K562 (cell line): Measurements from ENCODE around the gene NGRN. TPM values are rescaled to one million over a fixed set of nuclear protein-coding genes. Genes with fewer than 3 reads are reported as not detected.

ENCODE experiments used
- ATAC-seq: fragments of 200-7000 bp; cut with Tn5 transposase; 3 replicates; pipeline ENCODE4 v1.9.1; 2020; ENCODE audit warnings: moderate library complexity
- Bru-seq: library from RNA; stranded (reverse); fragments of 400-500 nt; gene quantifications from one replicate; lab custom pipeline; 2021; lab: Mats Ljungman, UMichigan
- BruChase-seq, 2 experiments: library from RNA; stranded (reverse); fragments of 400-500 nt; gene quantifications; one replicate each; lab custom pipeline; 2021; lab: Mats Ljungman, UMichigan
- BruUV-seq: library from RNA; stranded (reverse); fragments of 400-500 nt; replicated peaks from 2 replicates; lab custom pipeline; 2021; lab: Mats Ljungman, UMichigan
- CTCF ChIA-PET: fragments of 300-600 bp; formaldehyde crosslinking; extraction: SDS; loops from one replicate; lab custom pipeline; 2021; ENCODE audit warnings: low intra/inter-chr PET ratio; lab: Yijun Ruan, JAX
- POLR2A ChIA-PET: fragments of 300-600, 350-650 bp; sonication (Branson Sonifier 250); formaldehyde crosslinking; extraction: SDS; loops from one replicate; lab custom pipeline; 2021; ENCODE audit warnings: antibody characterized with exemption, inconsistent platforms; lab: Yijun Ruan, JAX
- DNase-seq, 4 experiments: peaks; one replicate each; pipeline versions ENCODE4 v3.0.0 to v3.0.0-alpha.2; 2011 to 2018; ENCODE audit warnings: low spot score in 3 of 4, mixed read lengths in 3 of 4; ENCODE audit errors: extremely low read depth in 1 of 4
- FAIRE-seq: peaks from 2 replicates; lab custom pipeline; 2011; peaks lifted over from hg19 to GRCh38; lab: Jason Lieb, UNC
- H2AFZ ChIP-seq: 2 replicates; pipeline ENCODE4 v1.6.0; 2011; ENCODE audit warnings: low read depth, low read length, control low read depth, inconsistent platforms
- H3K27ac ChIP-seq: fragments of 200-600 bp; 3 replicates; pipeline ENCODE4 v1.8.0; 2011; ENCODE audit warnings: low read depth, mild to moderate bottlenecking, control low read depth, inconsistent platforms, low read length, moderate library complexity, mixed read lengths; ENCODE audit errors: extremely low read depth
- H3K27me3 ChIP-seq, 2 experiments: fragments of 300-600 bp in 1 of 2; 2 replicates in 1 of 2; 3 replicates in 1 of 2; pipeline versions ENCODE4 v1.6.0 to v1.8.0; 2011; ENCODE audit warnings: inconsistent platforms in 2 of 2, low read length in 2 of 2, mild to moderate bottlenecking in 1 of 2, mixed read lengths in 1 of 2, moderate library complexity in 1 of 2; ENCODE audit not compliant: control insufficient read depth in 2 of 2, insufficient read depth in 2 of 2
- H3K36me3 ChIP-seq: fragments of 300-600 bp; 3 replicates; pipeline ENCODE4 v1.8.0; 2011; ENCODE audit warnings: mild to moderate bottlenecking, low read length, inconsistent platforms; ENCODE audit not compliant: control insufficient read depth, insufficient read depth
- H3K4me1 ChIP-seq, 2 experiments: fragments of 200-600 bp in 1 of 2; replicated peaks in 1 of 2; 2 replicates in 1 of 2; 3 replicates in 1 of 2; pipeline versions ENCODE4 v1.5.1 to v1.8.0; 2011; ENCODE audit warnings: inconsistent platforms in 2 of 2, low read length in 2 of 2, mild to moderate bottlenecking in 1 of 2, mixed read lengths in 1 of 2, moderate library complexity in 1 of 2; ENCODE audit not compliant: control insufficient read depth in 2 of 2, insufficient read depth in 2 of 2
- H3K4me2 ChIP-seq: 2 replicates; pipeline ENCODE4 v1.6.1; 2011; ENCODE audit warnings: low read length, control low read depth, inconsistent platforms, mixed read lengths; ENCODE audit not compliant: insufficient read depth
- H3K4me3 ChIP-seq: fragments of 200-600 bp; sonication (generic), shearing (Covaris generic); 2 replicates; pipeline ENCODE4 v1.5.1; 2016; ENCODE audit warnings: control low read depth, inconsistent platforms
- H3K79me2 ChIP-seq: fragments of 200-600 bp; 3 replicates; pipeline ENCODE4 v1.8.0; 2011; ENCODE audit warnings: low read length, inconsistent platforms; ENCODE audit not compliant: control insufficient read depth, insufficient read depth
- H3K9ac ChIP-seq, 2 experiments: 2 replicates each; pipeline versions ENCODE4 v1.6.0 to v1.6.1; 2011; ENCODE audit warnings: low read depth in 2 of 2, low read length in 2 of 2, control low read depth in 1 of 2, inconsistent platforms in 1 of 2, mild to moderate bottlenecking in 1 of 2, mixed read lengths in 1 of 2; ENCODE audit not compliant: insufficient read depth in 1 of 2
- H3K9me1 ChIP-seq: one replicate; pipeline ENCODE4 v1.6.0; 2011; ENCODE audit warnings: inconsistent platforms, mild to moderate bottlenecking, low read length, moderate library complexity; ENCODE audit not compliant: control insufficient read depth, insufficient read depth
- H3K9me3 ChIP-seq: replicated peaks from 2 replicates; pipeline ENCODE4 v1.5.1; 2011; ENCODE audit warnings: low read depth, low read length, inconsistent platforms; ENCODE audit not compliant: control insufficient read depth, insufficient read depth
- H4K20me1 ChIP-seq: replicated peaks from 2 replicates; pipeline ENCODE4 v1.6.1; 2011; ENCODE audit warnings: low read length, inconsistent platforms, mixed read lengths; ENCODE audit not compliant: control insufficient read depth, insufficient read depth
- CBFB ChIP-seq: sonication (generic); formaldehyde crosslinking; IDR thresholded peaks from 2 replicates; pipeline ENCODE4 v1.4.0; 2020; ENCODE audit warnings: mild to moderate bottlenecking, missing genetic modification reagents
- CSDE1 ChIP-seq, 2 experiments: fragments of 450-650 bp; IDR thresholded peaks; 2 replicates each; pipeline ENCODE4 v1.6.1; 2016; ENCODE audit warnings: mild to moderate bottlenecking in 1 of 2
- FIP1L1 ChIP-seq: fragments of 200-400 bp; formaldehyde crosslinking; IDR thresholded peaks from 2 replicates; pipeline ENCODE4 v1.6.1; 2018; ENCODE audit warnings: mild to moderate bottlenecking, low read depth, low read length; ENCODE audit not compliant: poor library complexity, severe bottlenecking
- HDAC6 ChIP-seq: IDR thresholded peaks from 2 replicates; pipeline ENCODE4 v1.6.1; 2012; ENCODE audit warnings: low read depth, mild to moderate bottlenecking, control low read depth, inconsistent platforms, low read length, moderate library complexity
- HNRNPLL ChIP-seq: fragments of 200-400 bp; formaldehyde crosslinking; IDR thresholded peaks from 2 replicates; pipeline ENCODE4 v1.6.1; 2017; ENCODE audit warnings: low read length, low read depth, mild to moderate bottlenecking; ENCODE audit not compliant: poor library complexity, severe bottlenecking
- NEUROD1 ChIP-seq: fragments of 150-350 bp; IDR thresholded peaks from 2 replicates; pipeline ENCODE4 v1.6.1; 2014; ENCODE audit warnings: borderline replicate concordance, low read length, low read depth; ENCODE audit not compliant: partially characterized antibody
- TFAP4 ChIP-seq: sonication (generic); formaldehyde crosslinking; IDR thresholded peaks from 2 replicates; pipeline ENCODE4 v1.8.0; 2022; ENCODE audit warnings: missing genetic modification reagents, mild to moderate bottlenecking, moderate library complexity, borderline replicate concordance
- TRIM28 ChIP-seq: fragments of 450-650 bp; IDR thresholded peaks from 2 replicates; pipeline ENCODE4 v1.6.1; 2017
- U2AF1 ChIP-seq: fragments of 200-400 bp; formaldehyde crosslinking; optimal IDR thresholded peaks from 2 replicates; pipeline ENCODE3; 2017; ENCODE audit warnings: mild to moderate bottlenecking, low read depth, low read length, moderate library complexity
- ZNF146 ChIP-seq: IDR thresholded peaks from one replicate; pipeline ENCODE4 v1.6.1; 2018; ENCODE audit warnings: missing compliant biosample characterization; ENCODE audit not compliant: unreplicated experiment
- ZNF41 ChIP-seq: fragments of 250-450 bp; sonication (Bioruptor Pico); conservative IDR thresholded peaks from 2 replicates; pipeline ENCODE4 v1.4.0; 2020; ENCODE audit warnings: mild to moderate bottlenecking
- ZNF551 ChIP-seq: fragments of 250-450 bp; sonication (Bioruptor Pico); IDR thresholded peaks from 2 replicates; pipeline ENCODE4 v1.5.0; 2021; ENCODE audit warnings: mild to moderate bottlenecking, moderate library complexity
- WGBS: fragments of 100-300 bp; shearing (Covaris generic); methylation state at CpG from one replicate; pipeline ENCODE4 v1.1.6; 2016; ENCODE audit warnings: low coverage, mixed read lengths; ENCODE audit not compliant: insufficient coverage; ENCODE audit errors: missing lambda C conversion rate; 5-methylcytosine and 5-hydroxymethylcytosine counted together
- in situ Hi-C: fragments of 300-500 bp; cut with MboI; formaldehyde crosslinking; loops from 4 replicates; pipeline ENCODE4 v1.15.0; 2018; ENCODE audit warnings: inconsistent platforms, mixed read lengths
- intact Hi-C: fragments of 100-400 bp; cut with micrococcal nuclease; formaldehyde crosslinking; loops from 2 replicates; pipeline ENCODE4 v1.14.2; 2022
- long read RNA-seq, 3 experiments: library from polyadenylated mRNA in 2 of 3; library from RNA in 1 of 3; unstranded in 2 of 3; stranded (forward) in 1 of 3; transcript quantifications; one replicate each; pipeline ENCODE4 v2.0.0, GENCODE V29; 2019 to 2022
- polyA minus RNA-seq, 3 experiments: library from RNA; depleted of rRNA, polyadenylated mRNA; stranded (reverse); fragments of >200 nt; gene quantifications; 2 replicates each; pipeline ENCODE4 v1.2.3, GENCODE V29; 2011
- polyA plus RNA-seq, 8 experiments: library from polyadenylated mRNA; depleted of rRNA in 4 of 8; stranded (reverse) in 5 of 8; unstranded in 3 of 8; fragments of >200 nt; fragmentation: Nextera tagmentation in 2 of 8; fragmentation: Illumina TruSeq in 1 of 8; extraction: Ambion mirVana in 2 of 8; extraction: Trizol in 1 of 8; gene quantifications; 2 replicates each; pipeline versions ENCODE4 v1.2.1 to v1.2.3, GENCODE V29; 2011 to 2014; ENCODE audit warnings: inconsistent platforms in 1 of 8, missing spikeins in 1 of 8
- total RNA-seq, 7 experiments: library from RNA; depleted of rRNA in 6 of 7; stranded (reverse); fragments of >200 nt in 6 of 7; fragmentation: Illumina TruSeq in 2 of 7; extraction: Trizol in 2 of 7; gene quantifications; 2 replicates each; pipeline versions ENCODE4 v1.2.1 to v1.2.3, GENCODE V29; 2011 to 2021; ENCODE audit warnings: low replicate concordance in 1 of 7

The NGRN gene
- 23.0 and 24.9 TPM in 2 replicates for total RNA-seq (2011; cell fraction: chromatin; rRNA removed; ENCODE audit: low replicate concordance)
- 17.9 and 20.5 TPM in 2 replicates for total RNA-seq (2011; cell fraction: nucleolus; rRNA removed)
- total RNA-seq (2011; cell fraction: nucleoplasm; rRNA removed), result 24.8 and 26.5 TPM in 2 replicates
- total RNA-seq (2014; rRNA removed), result 69.5 and 73.4 TPM in 2 replicates
- 54.9 and 58.8 TPM in 2 replicates for total RNA-seq (2014; rRNA removed; fragmentation: Illumina TruSeq; extraction: Trizol)
- total RNA-seq (2015; rRNA removed; fragmentation: Illumina TruSeq; extraction: Trizol), result 60.0 and 61.5 TPM in 2 replicates
- total RNA-seq (2021), result 64.6 and 66.5 TPM in 2 replicates
- 57.5 and 62.8 TPM in 2 replicates for polyA plus RNA-seq (2011; rRNA removed)
- 45.8 and 48.7 TPM in 2 replicates for polyA plus RNA-seq (2011; cell fraction: cytosol; rRNA removed)
- polyA plus RNA-seq (2011; cell fraction: nucleus; rRNA removed), result 21.4 and 27.0 TPM in 2 replicates
- 49.2 and 50.7 TPM in 2 replicates for polyA plus RNA-seq (2012)
- 47.9 and 56.5 TPM in 2 replicates for polyA plus RNA-seq (2014; fragmentation: Illumina TruSeq; extraction: Trizol)
- polyA plus RNA-seq (2014; fragmentation: Nextera tagmentation; extraction: Ambion mirVana), result 10 to 100 TPM; 14.0 to 21.0 TPM
- polyA plus RNA-seq (2014; rRNA removed), result 64.5 and 70.3 TPM in 2 replicates
- polyA minus RNA-seq (2011; rRNA and poly(A)+ RNA removed), result 37.7 and 38.0 TPM in 2 replicates
- 18.5 and 20.3 TPM in 2 replicates for polyA minus RNA-seq (2011; cell fraction: cytosol; rRNA and poly(A)+ RNA removed)
- 8.5 and 11.4 TPM in 2 replicates for polyA minus RNA-seq (2011; cell fraction: nucleus; rRNA and poly(A)+ RNA removed)
- Bru-seq, nascent RNA, result percentile 74 among the genes with signal in this experiment
- BruChase-seq, experiment 1, labeled RNA remaining after a 2-hour chase, result percentile 76 among the genes with signal in this experiment
- BruChase-seq, experiment 2, labeled RNA remaining after a 6-hour chase, result percentile 78 among the genes with signal in this experiment
- long read RNA-seq, experiment 1, full-length matches to known transcripts, result 424 of 425 reads
- long read RNA-seq, experiment 1, partial matches to known transcripts, result 0 of 425 reads
- long read RNA-seq, experiment 1, other reads (novel, unspliced or antisense), result 1 of 425 reads
- long read RNA-seq, experiment 2, full-length matches to known transcripts, result 132 of 133 reads
- long read RNA-seq, experiment 2, partial matches to known transcripts, result 0 of 133 reads
- long read RNA-seq, experiment 2, other reads (novel, unspliced or antisense), result 1 of 133 reads
- long read RNA-seq, experiment 3, full-length matches to known transcripts, result 192 of 192 reads
- long read RNA-seq, experiment 3, partial matches to known transcripts, result 0 of 192 reads
- long read RNA-seq, experiment 3, other reads (novel, unspliced or antisense), result 0 of 192 reads

GRCh38 chr15:90265271-90266060 lies at the start of gene NGRN:
Gene NGRN (plus strand): TSS chr15:90265672. CDS start chr15:90265713, 41 bp downstream.
- intact Hi-C loops, result loop anchor here (2.0 kb wide), 1 partner anchor 31 kb away; the partner anchor contains the start of gene GDPGP1
- no TSS peak for BruUV-seq
- Histone ChIP-seq H3K9me3 (no peaks in the 10 kb centered on the region), H3K4me2 (peak within 1 kb of the TSS; percentile 91), H3K79me2 (peaks cover 60% of the 10 kb centered on the region), H3K9ac (peak within 1 kb of the TSS; percentile 83 to 90), H3K27ac (peak within 1 kb of the TSS; percentile 86), H2AFZ (peak within 1 kb of the TSS; percentile 93), H4K20me1 (no peaks in the 10 kb centered on the region; the same call in 1 of the 2 replicates), H3K4me1 (peaks cover 14 to 18% of the 10 kb centered on the region in 2 experiments), H3K27me3 (no peaks in the 10 kb centered on the region), H3K4me3 (peak within 1 kb of the TSS; percentile 64), H3K9me1 (no peaks in the 10 kb centered on the region), H3K36me3 (peaks cover 28% of the 10 kb centered on the region)
- under 1% methylated on average over 56 of the region's 59 CpGs for WGBS
- ATAC-seq (peak; percentile 95), DNase-seq (peak; percentile 89 to 94 (median 91)), FAIRE-seq (peak; percentile 93)
- in situ Hi-C loops, result loop anchor here (5.0 kb wide), 1 partner anchor 113 kb away; no protein-coding TSS in a partner anchor
- CTCF ChIA-PET, result no interaction called here
- POLR2A ChIA-PET, result interaction anchor here (0.6 to 1.0 kb wide), 7 partner anchors 8 to 608 kb away, joined by 3 to 4 read pairs (median 3); partner anchors contain the start of gene TTLL13
- TF ChIP-seq ZNF551 (no peak), CBFB (CRISPR knock-in tag) (no peak), FIP1L1 (peak; percentile 70), U2AF1 (no peak), ZNF146 (CRISPR knock-in tag) (no peak), TFAP4 (CRISPR knock-in tag) (peak; percentile 79), NEUROD1 (peak; percentile 38), HNRNPLL (peak; percentile 94), CSDE1 (IDR thresholded peaks at IDR 0.05) (no peak), TRIM28 (no peak), ZNF41 (CRISPR knock-in tag) (no peak), HDAC6 (no peak)
